ENCODE data around the gene RANBP9.

The RANBP9 gene

GRCh38 chr6:13724182-13724581 lies 12.5 kb upstream of the RANBP9 start:
- Mint-ChIP-seq H3K4me3 (no peak overlapping the region), H3K36me3 (peaks cover 2% of the 10 kb centered on the region), H3K27ac (no peak overlapping the region), H3K9me3 (no peaks in the 10 kb centered on the region), H3K4me1 (peaks cover 29% of the 10 kb centered on the region), H3K27me3 (peaks cover 6% of the 10 kb centered on the region)
- no peak for DNase-seq
- CTCF ChIA-PET = interaction anchor here (0.7 to 1.2 kb wide), 3 partner anchors 8 to 14 kb away, joined by 3 to 4 read pairs (median 3); no protein-coding TSS in a partner anchor

GRCh38 chr6:13722880-13723279 lies 11.2 kb upstream of the RANBP9 start:
- H3K4me1 Mint-ChIP-seq = peaks cover 29% of the 10 kb centered on the region
- CTCF ChIA-PET = no interaction called here
- no peak for DNase-seq
- peaks cover 4% of the 10 kb centered on the region for H3K36me3 Mint-ChIP-seq
- H3K4me3 Mint-ChIP-seq = no peak overlapping the region
- H3K9me3 Mint-ChIP-seq = peaks cover 6% of the 10 kb centered on the region
- H3K27me3 Mint-ChIP-seq = peaks cover 6% of the 10 kb centered on the region
- no peak overlapping the region for H3K27ac Mint-ChIP-seq

- no peak for DNase-seq
Observed at GRCh38 chr6:13718123-13718458, 6.5 kb upstream of the RANBP9 start.

GRCh38 chr6:13716955-13717295 lies 5.3 kb upstream of the RANBP9 start:
- peaks cover 16% of the 10 kb centered on the region for H3K36me3 Mint-ChIP-seq
- H3K27me3 Mint-ChIP-seq = peaks cover 6% of the 10 kb centered on the region
- H3K9me3 Mint-ChIP-seq = peaks cover 21% of the 10 kb centered on the region
- H3K4me3 Mint-ChIP-seq = no peak overlapping the region
- no peak overlapping the region for H3K27ac Mint-ChIP-seq
- CTCF ChIA-PET = interaction anchor here (1.0 kb wide), 1 partner anchor 50 kb away, joined by 3 read pairs; no protein-coding TSS in a partner anchor
- DNase-seq = no peak
- peaks cover 32% of the 10 kb centered on the region for H3K4me1 Mint-ChIP-seq

More at GRCh38 chr6:13718123-13718458, 6.5 kb upstream of the RANBP9 start:
- no peak overlapping the region for H3K4me3 Mint-ChIP-seq
- CTCF ChIA-PET = no interaction called here
- H3K27ac Mint-ChIP-seq = no peak overlapping the region
- peaks cover 16% of the 10 kb centered on the region for H3K36me3 Mint-ChIP-seq
- peaks cover 6% of the 10 kb centered on the region for H3K27me3 Mint-ChIP-seq
- H3K9me3 Mint-ChIP-seq = peaks cover 21% of the 10 kb centered on the region
- peaks cover 25% of the 10 kb centered on the region for H3K4me1 Mint-ChIP-seq

GRCh38 chr6:13716225-13716954 lies 4.8 kb upstream of the RANBP9 start:
- Mint-ChIP-seq H3K4me1 (peaks cover 32% of the 10 kb centered on the region), H3K36me3 (peaks cover 16% of the 10 kb centered on the region), H3K27me3 (peaks cover 6% of the 10 kb centered on the region), H3K9me3 (peaks cover 21% of the 10 kb centered on the region), H3K4me3 (no peak overlapping the region), H3K27ac (no peak overlapping the region)
- CTCF ChIA-PET = interaction anchor here (1.0 kb wide), 1 partner anchor 51 kb away, joined by 3 read pairs; no protein-coding TSS in a partner anchor
- DNase-seq = no peak

GRCh38 chr6:13715444-13715883 lies 3.8 kb upstream of the RANBP9 start:
- Mint-ChIP-seq H3K4me1 (peaks cover 32% of the 10 kb centered on the region), H3K27me3 (peaks cover 6% of the 10 kb centered on the region), H3K9me3 (peaks cover 21% of the 10 kb centered on the region), H3K27ac (no peak overlapping the region), H3K36me3 (peaks cover 16% of the 10 kb centered on the region), H3K4me3 (no peak overlapping the region)
- no peak for DNase-seq
- CTCF ChIA-PET = no interaction called here

GRCh38 chr6:13712599-13712898 lies 914 bp upstream of the RANBP9 start:
- Mint-ChIP-seq H3K27me3 (no peaks in the 10 kb centered on the region), H3K4me1 (peaks cover 43% of the 10 kb centered on the region), H3K36me3 (peaks cover 24% of the 10 kb centered on the region), H3K9me3 (peaks cover 12% of the 10 kb centered on the region), H3K27ac (peak overlapping the region; percentile 96), H3K4me3 (peak overlapping the region; percentile 93)
- CTCF ChIA-PET = interaction anchor here (0.8 to 1.3 kb wide), 3 partner anchors 12 to 88 kb away, joined by 3 to 4 read pairs (median 3); no protein-coding TSS in a partner anchor
- no peak for DNase-seq

- Mint-ChIP-seq H3K9me3 (peaks cover 4% of the 10 kb centered on the region), H3K27me3 (no peaks in the 10 kb centered on the region), H3K4me3 (peak overlapping the region; percentile 60), H3K36me3 (peaks cover 27% of the 10 kb centered on the region), H3K27ac (peak overlapping the region; percentile 81), H3K4me1 (peaks cover 46% of the 10 kb centered on the region)
- peak; percentile 77 for DNase-seq
- CTCF ChIA-PET = interaction anchor here (1.3 to 3.4 kb wide), 2 partner anchors 16 to 96 kb away, joined by 4 to 20 read pairs; partner anchors contain the start of gene NOL7
Observed at GRCh38 chr6:13711324-13711732, 307 bp downstream of the RANBP9 start.

GRCh38 chr6:13710552-13711323 lies 897 bp downstream of the RANBP9 start:
- peak; percentile 51 for DNase-seq
- H3K27ac Mint-ChIP-seq = peak overlapping the region; percentile 92
- peak overlapping the region; percentile 88 for H3K4me3 Mint-ChIP-seq
- H3K4me1 Mint-ChIP-seq = peaks cover 44% of the 10 kb centered on the region
- no peaks in the 10 kb centered on the region for H3K27me3 Mint-ChIP-seq
- no peaks in the 10 kb centered on the region for H3K9me3 Mint-ChIP-seq
- CTCF ChIA-PET = interaction anchor here (1.1 to 3.4 kb wide), 4 partner anchors 12 to 95 kb away, joined by 3 to 20 read pairs (median 3); partner anchors contain the start of gene NOL7
- peaks cover 24% of the 10 kb centered on the region for H3K36me3 Mint-ChIP-seq

- peak; percentile 31 for DNase-seq
- CTCF ChIA-PET = interaction anchor here (0.9 to 3.4 kb wide), 9 partner anchors 11 to 135 kb away, joined by 3 to 20 read pairs (median 3); partner anchors contain the start of genes NOL7 and SIRT5
- H3K4me3 Mint-ChIP-seq = peak overlapping the region; percentile 88
- peak overlapping the region; percentile 92 for H3K27ac Mint-ChIP-seq
- no peaks in the 10 kb centered on the region for H3K9me3 Mint-ChIP-seq
- H3K36me3 Mint-ChIP-seq = peaks cover 25% of the 10 kb centered on the region
- H3K27me3 Mint-ChIP-seq = no peaks in the 10 kb centered on the region
- peaks cover 36% of the 10 kb centered on the region for H3K4me1 Mint-ChIP-seq
Observed at GRCh38 chr6:13709689-13710551, 1.7 kb downstream of the RANBP9 start.

GRCh38 chr6:13708736-13709135 lies 2.9 kb downstream of the RANBP9 start:
- Mint-ChIP-seq H3K27ac (peak overlapping the region; percentile 92), H3K36me3 (peaks cover 24% of the 10 kb centered on the region), H3K27me3 (no peaks in the 10 kb centered on the region), H3K4me3 (peak overlapping the region; percentile 88), H3K9me3 (no peaks in the 10 kb centered on the region), H3K4me1 (peaks cover 32% of the 10 kb centered on the region)
- CTCF ChIA-PET = interaction anchor here (0.9 to 3.4 kb wide), 3 partner anchors 14 to 93 kb away, joined by 3 to 20 read pairs (median 6); partner anchors contain the start of gene NOL7
- DNase-seq = peak; percentile 27

GRCh38 chr6:13703496-13703895 lies 8.1 kb downstream of the RANBP9 start:
- Mint-ChIP-seq H3K27me3 (no peaks in the 10 kb centered on the region), H3K4me1 (peaks cover 27% of the 10 kb centered on the region), H3K9me3 (no peaks in the 10 kb centered on the region), H3K27ac (no peak overlapping the region), H3K36me3 (peaks cover 23% of the 10 kb centered on the region), H3K4me3 (no peak overlapping the region)
- CTCF ChIA-PET = interaction anchor here (1.6 kb wide), 1 partner anchor 8 kb away, joined by 7 read pairs; no protein-coding TSS in a partner anchor
- no peak for DNase-seq

GRCh38 chr6:13702809-13703302 lies 8.8 kb downstream of the RANBP9 start:
- DNase-seq = no peak

More at GRCh38 chr6:13702809-13703302, 8.8 kb downstream of the RANBP9 start:
- CTCF ChIA-PET = no interaction called here
- Mint-ChIP-seq H3K27me3 (no peaks in the 10 kb centered on the region), H3K27ac (no peak overlapping the region), H3K36me3 (peaks cover 20% of the 10 kb centered on the region), H3K4me3 (no peak overlapping the region), H3K9me3 (no peaks in the 10 kb centered on the region), H3K4me1 (peaks cover 24% of the 10 kb centered on the region)
